A673 (cell line): Measurements from ENCODE around the gene SPECC1L.

Experiments
- CTCF ChIP-seq: fragments of 300-800, 200-600 bp; sonication (generic); conservative IDR thresholded peaks from 2 replicates; pipeline ENCODE4 v1.5.1; 2017; ENCODE audit warnings: low read depth, mild to moderate bottlenecking, antibody characterized with exemption, low read length, moderate library complexity, mixed read lengths
- EZH2 ChIP-seq: fragments of 200-600 bp; sonication (generic); IDR thresholded peaks from 2 replicates; pipeline ENCODE4 v1.6.1; 2017; ENCODE audit warnings: borderline replicate concordance, low read depth, mild to moderate bottlenecking, mixed read lengths, antibody characterized with exemption, low read length; ENCODE audit not compliant: poor library complexity, severe bottlenecking

GRCh38 chr22:24310969-24311368 is 40.3 kb downstream of the SPECC1L start:
- TF ChIP-seq CTCF (no peak), EZH2 (no peak)
